GM12864 (cell line): ENCODE measurements around the gene C1orf159.

ENCODE experiments used
- DNase-seq: peaks from one replicate; pipeline ENCODE4 v3.0.0-alpha.2; 2011; ENCODE audit warnings: low read depth
- H3K4me3 ChIP-seq: 2 replicates; pipeline ENCODE4 v1.5.1; 2011; ENCODE audit warnings: mild to moderate bottlenecking, low read depth, low read length, control low read depth
- TF ChIP-seq, protein P1 (sequence below): IDR thresholded peaks from 2 replicates; pipeline ENCODE4 v1.5.1; 2011; ENCODE audit warnings: low read depth, mild to moderate bottlenecking, moderate library complexity, low read length, control low read depth, inconsistent platforms; ENCODE audit errors: missing control alignments

The C1orf159 gene

DNA sequence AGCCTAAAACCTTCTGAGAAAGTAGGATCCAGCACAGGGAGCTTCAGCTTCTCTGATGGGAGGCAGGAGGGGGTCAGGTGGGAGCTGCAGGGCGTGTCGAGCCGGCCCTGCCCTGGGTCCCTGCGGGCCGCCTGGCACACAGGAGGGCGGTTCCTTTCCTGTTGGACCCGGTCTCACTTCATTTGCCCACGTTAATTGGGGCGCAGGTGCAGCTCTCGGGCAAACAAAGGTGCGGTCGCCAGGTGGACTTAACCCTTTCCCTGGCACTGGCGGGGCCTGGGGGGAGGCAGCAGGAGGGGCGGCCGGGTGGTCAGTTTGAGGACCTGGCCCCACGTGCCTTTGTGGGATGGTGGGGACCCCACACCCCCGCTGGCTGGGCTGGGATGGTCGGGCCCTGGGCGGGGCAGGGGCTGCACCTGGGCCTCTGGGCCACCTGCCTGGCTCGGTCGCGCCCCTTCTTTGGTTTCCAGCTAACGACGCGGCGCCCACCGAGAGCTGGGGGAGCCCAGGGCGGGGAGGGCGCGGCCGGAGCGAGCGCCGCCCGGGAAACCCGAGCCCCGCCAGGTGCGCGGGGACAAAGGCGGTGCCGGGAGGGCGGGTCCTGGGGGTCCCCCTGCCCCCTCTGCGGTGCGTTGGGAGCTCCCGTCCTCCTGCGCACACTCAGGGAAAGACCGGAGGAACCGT, 20.8 kb upstream of the C1orf159 start:
- TF ChIP-seq, protein P1, sequence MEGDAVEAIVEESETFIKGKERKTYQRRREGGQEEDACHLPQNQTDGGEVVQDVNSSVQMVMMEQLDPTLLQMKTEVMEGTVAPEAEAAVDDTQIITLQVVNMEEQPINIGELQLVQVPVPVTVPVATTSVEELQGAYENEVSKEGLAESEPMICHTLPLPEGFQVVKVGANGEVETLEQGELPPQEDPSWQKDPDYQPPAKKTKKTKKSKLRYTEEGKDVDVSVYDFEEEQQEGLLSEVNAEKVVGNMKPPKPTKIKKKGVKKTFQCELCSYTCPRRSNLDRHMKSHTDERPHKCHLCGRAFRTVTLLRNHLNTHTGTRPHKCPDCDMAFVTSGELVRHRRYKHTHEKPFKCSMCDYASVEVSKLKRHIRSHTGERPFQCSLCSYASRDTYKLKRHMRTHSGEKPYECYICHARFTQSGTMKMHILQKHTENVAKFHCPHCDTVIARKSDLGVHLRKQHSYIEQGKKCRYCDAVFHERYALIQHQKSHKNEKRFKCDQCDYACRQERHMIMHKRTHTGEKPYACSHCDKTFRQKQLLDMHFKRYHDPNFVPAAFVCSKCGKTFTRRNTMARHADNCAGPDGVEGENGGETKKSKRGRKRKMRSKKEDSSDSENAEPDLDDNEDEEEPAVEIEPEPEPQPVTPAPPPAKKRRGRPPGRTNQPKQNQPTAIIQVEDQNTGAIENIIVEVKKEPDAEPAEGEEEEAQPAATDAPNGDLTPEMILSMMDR, result no peak
- no peak overlapping the region for H3K4me3 ChIP-seq
- DNase-seq, result no peak

- TF ChIP-seq, protein P1, result no peak
- H3K4me3 ChIP-seq, result no peak overlapping the region
- no peak for DNase-seq
Observed at GRCh38 chr1:1135339-1136136, 19.6 kb upstream of the C1orf159 start.

DNA sequence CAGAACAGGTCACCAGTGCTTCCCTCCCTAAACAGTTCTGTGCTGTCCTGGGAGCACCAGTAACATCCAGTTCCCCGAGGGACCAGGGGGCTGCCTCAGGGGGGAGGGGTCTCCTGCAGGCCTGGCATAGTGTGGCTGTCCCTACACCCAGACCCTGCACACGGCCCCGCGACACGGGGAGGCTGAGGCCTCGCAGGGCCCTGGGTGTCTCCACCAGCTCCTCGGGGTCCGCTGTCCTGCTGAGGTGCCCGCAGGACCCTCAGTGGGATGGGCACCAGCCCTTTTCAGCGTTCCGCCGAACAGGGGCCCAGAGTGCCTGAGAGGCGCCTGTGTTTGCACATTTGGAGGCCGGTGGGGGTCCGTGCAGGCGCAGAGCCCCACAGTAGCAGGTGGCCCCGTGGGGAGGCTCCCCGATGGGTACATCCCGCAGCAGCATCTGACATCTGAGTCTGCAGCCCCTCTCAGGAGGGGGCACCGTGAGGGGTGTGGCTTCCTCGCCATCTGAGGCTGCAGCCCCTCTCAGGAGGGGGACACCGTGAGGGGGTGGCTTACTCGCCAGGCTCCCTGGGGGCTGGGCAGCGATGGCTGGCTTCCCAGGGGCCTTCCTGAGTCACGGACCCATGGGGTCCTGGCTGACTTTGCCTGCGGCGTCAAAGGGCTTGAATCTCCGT, 18.5 kb upstream of the C1orf159 start:
- no peak overlapping the region for H3K4me3 ChIP-seq
- TF ChIP-seq, protein P1, result no peak
- DNase-seq, result no peak

DNA sequence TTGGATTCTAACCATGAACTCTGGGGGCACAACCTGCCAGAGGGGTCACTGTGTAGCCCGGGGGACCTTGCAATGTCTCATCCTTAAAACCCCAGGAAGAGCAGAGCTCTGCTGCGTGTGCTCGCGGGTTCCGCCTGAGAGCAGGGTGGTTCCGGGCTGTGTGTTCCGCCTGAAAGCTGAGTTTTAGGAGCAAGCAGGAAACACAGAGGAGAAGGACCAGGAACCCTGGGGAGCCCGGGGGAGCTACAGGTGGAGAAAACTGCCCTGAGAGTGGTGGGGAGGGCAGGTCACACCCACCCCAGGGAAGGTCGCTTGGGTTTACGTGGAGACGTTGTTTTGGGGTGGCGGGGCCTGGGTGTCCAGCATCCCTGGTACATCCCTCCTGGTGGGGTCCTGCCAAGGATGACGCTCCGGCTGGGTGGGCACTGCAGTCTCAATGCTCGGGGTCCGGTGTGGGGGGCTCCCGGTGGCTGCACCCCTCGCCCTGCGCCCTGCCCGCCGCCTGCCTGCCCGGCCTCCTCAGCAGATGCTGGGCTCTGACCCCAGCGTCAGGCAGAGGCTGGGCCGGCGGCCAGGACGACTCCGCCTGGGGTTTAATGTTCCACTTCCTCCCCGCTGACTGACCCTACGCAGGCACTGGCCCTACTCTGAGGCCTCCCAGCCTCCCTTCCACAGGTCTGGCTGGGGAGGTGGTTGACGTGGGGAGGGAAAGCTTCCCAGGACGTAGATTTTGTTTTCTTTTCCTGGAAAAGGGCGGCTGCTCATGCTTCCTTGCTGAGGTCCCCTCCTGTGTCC, 17.3 kb upstream of the C1orf159 start:
- DNase-seq, result no peak
- TF ChIP-seq, protein P1, result no peak
- H3K4me3 ChIP-seq, result no peak overlapping the region

- TF ChIP-seq, protein P1, result no peak
- DNase-seq, result no peak
- no peak overlapping the region for H3K4me3 ChIP-seq
Observed at GRCh38 chr1:1132042-1132950, 16.4 kb upstream of the C1orf159 start.
